SU-DHL-6 (cell line): ENCODE measurements around the gene TXNL1.

ENCODE experiments used
- H2AFZ ChIP-seq: fragments of 200-600 bp; sonication (generic); 2 replicates; pipeline ENCODE4 v1.6.1; 2014; ENCODE audit warnings: low read depth, mild to moderate bottlenecking, moderate library complexity, mixed read lengths, antibody characterized with exemption, low read length; ENCODE audit not compliant: severe bottlenecking
- H3F3A ChIP-seq: fragments of 200-600 bp; shearing (Covaris generic); 2 replicates; pipeline ENCODE4 v1.6.0; 2016; ENCODE audit warnings: antibody characterized with exemption, mild to moderate bottlenecking; ENCODE audit not compliant: insufficient read depth
- H3K27ac ChIP-seq: fragments of 200-600 bp; sonication (generic); 2 replicates; pipeline ENCODE4 v1.5.1; 2016; ENCODE audit warnings: low read depth, mild to moderate bottlenecking, low read length, moderate library complexity, mixed read lengths
- H3K27me3 ChIP-seq: fragments of 200-600 bp; sonication (generic), shearing (Covaris generic); 2 replicates; pipeline ENCODE4 v1.6.0; 2014; ENCODE audit warnings: mild to moderate bottlenecking, low read length
- H3K36me3 ChIP-seq: fragments of 200-600 bp; sonication (generic); 2 replicates; pipeline ENCODE4 v1.6.1; 2014; ENCODE audit warnings: mild to moderate bottlenecking, low read length, mixed read lengths
- H3K4me2 ChIP-seq: fragments of 300-600, 200-600 bp; shearing (Covaris generic), sonication (generic); 2 replicates; pipeline ENCODE4 v1.6.0; 2014; ENCODE audit warnings: low read length, low read depth, mild to moderate bottlenecking; ENCODE audit not compliant: poor library complexity, severe bottlenecking
- H3K4me3 ChIP-seq: fragments of 200-600 bp; sonication (generic); 2 replicates; pipeline ENCODE4 v1.5.1; 2014; ENCODE audit warnings: antibody characterized with exemption, low read length, mild to moderate bottlenecking, mixed read lengths; ENCODE audit not compliant: insufficient read depth, poor library complexity, severe bottlenecking
- H3K79me2 ChIP-seq: fragments of 200-600 bp; sonication (generic); 2 replicates; pipeline ENCODE4 v1.6.1; 2014; ENCODE audit warnings: mild to moderate bottlenecking, low read length, moderate library complexity; ENCODE audit not compliant: insufficient read depth
- H3K9ac ChIP-seq: fragments of 200-600 bp; sonication (generic); 2 replicates; pipeline ENCODE4 v1.7.0; 2014; ENCODE audit warnings: mild to moderate bottlenecking, low read length
- H3K9me2 ChIP-seq: fragments of 200-600 bp; sonication (generic); replicated peaks from 2 replicates; pipeline ENCODE4 v1.6.1; 2014; ENCODE audit warnings: low read length; ENCODE audit not compliant: insufficient read depth
- H3K9me3 ChIP-seq: fragments of 200-600 bp; sonication (generic); 2 replicates; pipeline ENCODE4 v1.6.1; 2014; ENCODE audit warnings: low read length, mixed read lengths; ENCODE audit not compliant: insufficient read depth
- H4K20me1 ChIP-seq: fragments of 200-600 bp; sonication (generic); 2 replicates; pipeline ENCODE4 v1.6.1; 2014; ENCODE audit warnings: low read depth, mild to moderate bottlenecking, antibody characterized with exemption, low read length, moderate library complexity, mixed read lengths
- CTCF ChIP-seq: fragments of 200-600 bp; sonication (generic); IDR thresholded peaks from one replicate; pipeline ENCODE4 v1.5.1; 2017; ENCODE audit warnings: antibody characterized with exemption, mild to moderate bottlenecking, low read length, moderate library complexity; ENCODE audit not compliant: insufficient read depth, poor library complexity, severe bottlenecking
- EZH2phosphoT487 ChIP-seq: fragments of 200-600 bp; sonication (generic), shearing (Covaris generic); conservative IDR thresholded peaks from 2 replicates; pipeline ENCODE4 v1.6.1; 2018; ENCODE audit warnings: mild to moderate bottlenecking, antibody characterized with exemption, low read length, moderate library complexity, mixed read lengths

The TXNL1 gene

GRCh38 chr18:56676639-56677038 is 38.2 kb upstream of the TXNL1 start:
- Histone ChIP-seq H3K27me3 (no peaks in the 10 kb centered on the region), H3K9me2 (no peaks in the 10 kb centered on the region), H3F3A (no peaks in the 10 kb centered on the region), H3K9ac (no peak overlapping the region), H4K20me1 (0 out of 2 replicates have a peak, but pooled peaks cover 5% of the 10 kb centered on the region), H3K4me2 (no peak overlapping the region), H3K9me3 (no peaks in the 10 kb centered on the region), H3K36me3 (no peaks in the 10 kb centered on the region), H3K4me3 (no peak overlapping the region), H3K27ac (no peak overlapping the region), H3K79me2 (0 out of 2 replicates have a peak, but pooled peaks cover 3% of the 10 kb centered on the region), H2AFZ (no peak overlapping the region)
- no peak for TF ChIP-seq EZH2phosphoT487
- TF ChIP-seq CTCF: no peak

GRCh38 chr18:56672981-56673380 is 34.6 kb upstream of the TXNL1 start:
- H3K79me2 ChIP-seq: peaks cover 20% of the 10 kb centered on the region; the same call in 1 of the 2 replicates
- H3K4me2 ChIP-seq: no peak overlapping the region
- no peak overlapping the region for H2AFZ ChIP-seq
- no peak for TF ChIP-seq EZH2phosphoT487
- TF ChIP-seq CTCF: no peak
- H3K27ac ChIP-seq: no peak overlapping the region
- peaks cover 19% of the 10 kb centered on the region; the same call in 1 of the 2 replicates for H4K20me1 ChIP-seq
- H3K27me3 ChIP-seq: no peaks in the 10 kb centered on the region
- no peak overlapping the region for H3K4me3 ChIP-seq
- H3K36me3 ChIP-seq: no peaks in the 10 kb centered on the region
- H3K9ac ChIP-seq: no peak overlapping the region
- H3K9me2 ChIP-seq: no peaks in the 10 kb centered on the region
- peaks cover 3% of the 10 kb centered on the region; the same call in 1 of the 2 replicates for H3F3A ChIP-seq
- no peaks in the 10 kb centered on the region for H3K9me3 ChIP-seq

GRCh38 chr18:56672391-56672790 is 34.0 kb upstream of the TXNL1 start:
- no peaks in the 10 kb centered on the region for H3K9me2 ChIP-seq
- H3K27me3 ChIP-seq: no peaks in the 10 kb centered on the region
- H3K4me2 ChIP-seq: no peak overlapping the region
- TF ChIP-seq CTCF: no peak
- TF ChIP-seq EZH2phosphoT487: no peak
- no peak overlapping the region for H3K27ac ChIP-seq
- H4K20me1 ChIP-seq: peaks cover 23% of the 10 kb centered on the region; the same call in 1 of the 2 replicates
- H3K9ac ChIP-seq: no peak overlapping the region
- H3K79me2 ChIP-seq: peaks cover 25% of the 10 kb centered on the region
- H3K4me3 ChIP-seq: no peak overlapping the region
- no peaks in the 10 kb centered on the region for H3K36me3 ChIP-seq
- H2AFZ ChIP-seq: no peak overlapping the region
- no peaks in the 10 kb centered on the region for H3K9me3 ChIP-seq
- H3F3A ChIP-seq: peaks cover 3% of the 10 kb centered on the region; the same call in 1 of the 2 replicates
